ENCODE data around the gene WDR64.
"Not testable (repeated sequence)": the region's sequence is repeated elsewhere in the genome, so short reads cannot be mapped to it uniquely, and the experiment has no call there.

WDR64 gene

GRCh38 chr1:241749041-241749944 is 97.2 kb downstream of the WDR64 start:
- DNase-seq, result no peak

- no peak for DNase-seq
These were observed 98.0 kb downstream of the WDR64 start for GRCh38 chr1:241749945-241750695.

- no peak for DNase-seq
These were observed 99.4 kb downstream of the WDR64 start for GRCh38 chr1:241751524-241751923.

GRCh38 chr1:241762713-241763339 is 110.7 kb downstream of the WDR64 start:
- DNase-seq, result no peak

GRCh38 chr1:241765390-241765789 is 113.3 kb downstream of the WDR64 start:
- no peak for DNase-seq

GRCh38 chr1:241767737-241768136 is 115.7 kb downstream of the WDR64 start:
- DNase-seq, result no peak

GRCh38 chr1:241770115-241770514 is 118.0 kb downstream of the WDR64 start:
- no peak for DNase-seq

- no peak for DNase-seq
These were observed 119.0 kb downstream of the WDR64 start for GRCh38 chr1:241771117-241771516.

- DNase-seq, result no peak
These were observed 120.9 kb downstream of the WDR64 start for GRCh38 chr1:241772932-241773500.

GRCh38 chr1:241773991-241774390 is 121.9 kb downstream of the WDR64 start:
- DNase-seq, result no peak

GRCh38 chr1:241775021-241775420 is 122.9 kb downstream of the WDR64 start:
- DNase-seq, result peak; percentile 30

GRCh38 chr1:241776911-241777310 is 124.8 kb downstream of the WDR64 start:
- DNase-seq, result no peak

- no peak for DNase-seq
These were observed 126.0 kb downstream of the WDR64 start for GRCh38 chr1:241778117-241778516.

GRCh38 chr1:241779897-241780296 is 127.8 kb downstream of the WDR64 start:
- DNase-seq, result no peak

GRCh38 chr1:241782396-241782795 is 130.3 kb downstream of the WDR64 start:
- DNase-seq, result no peak

- no peak for DNase-seq
These were observed 135.6 kb downstream of the WDR64 start for GRCh38 chr1:241787691-241788090.

- no peak for DNase-seq
These were observed 137.0 kb downstream of the WDR64 start for GRCh38 chr1:241789061-241789460.

GRCh38 chr1:241799416-241799815 is 147.3 kb downstream of the WDR64 start:
- DNase-seq, result no peak

GRCh38 chr1:241800640-241801039 is 148.6 kb downstream of the WDR64 start:
- no peak for DNase-seq

GRCh38 chr1:241802863-241803262 is 150.8 kb downstream of the WDR64 start:
- no peak for DNase-seq

- DNase-seq, result not testable (repeated sequence)
These were observed 152.6 kb downstream of the WDR64 start for GRCh38 chr1:241804706-241805105.

- DNase-seq, result no peak
These were observed 156.2 kb downstream of the WDR64 start for GRCh38 chr1:241808265-241808664.

GRCh38 chr1:241810769-241811405 is 158.8 kb downstream of the WDR64 start:
- DNase-seq, result no peak

Measured in NCI-H1417 treated with DMSO at 0.1 percent for 48 hours (cell line).